Suprapubic skin (tissue), 4 donors: ENCODE results near the gene PPP2R5B. TPM values are rescaled to one million over a fixed set of nuclear protein-coding genes. Genes with fewer than 3 reads are reported as not detected.

Source experiments
- DNase-seq, 2 donors: peaks; one replicate each; pipeline ENCODE4 v3.0.0-alpha.2; 2019; ENCODE audit warnings: low spot score in 2 of 2
- H3K27ac ChIP-seq: fragments of 200-600 bp; sonication (generic); one replicate; pipeline ENCODE4 v1.5.1; 2019
- H3K27me3 ChIP-seq: fragments of 200-600 bp; sonication (generic); one replicate; pipeline ENCODE4 v1.5.1; 2019
- H3K36me3 ChIP-seq: fragments of 200-600 bp; sonication (generic); one replicate; pipeline ENCODE4 v1.5.1; 2019
- H3K4me1 ChIP-seq: fragments of 200-600 bp; sonication (generic); one replicate; pipeline ENCODE4 v1.5.1; 2019
- H3K4me3 ChIP-seq: fragments of 200-600 bp; sonication (generic); one replicate; pipeline ENCODE4 v1.5.1; 2019; ENCODE audit warnings: mild to moderate bottlenecking
- H3K9me3 ChIP-seq: fragments of 200-600 bp; sonication (generic); one replicate; pipeline ENCODE4 v1.5.1; 2019
- EP300 ChIP-seq: sonication (generic); formaldehyde crosslinking; IDR thresholded peaks from one replicate; pipeline ENCODE4 v1.6.1; 2017; ENCODE audit warnings: antibody characterized with exemption
- POLR2A ChIP-seq, 2 donors: fragments of 450-650 bp; IDR thresholded peaks; one replicate each; pipeline ENCODE4 v1.6.1; 2017; ENCODE audit warnings: antibody characterized with exemption in 2 of 2, mild to moderate bottlenecking in 2 of 2, moderate library complexity in 2 of 2
- POLR2AphosphoS5 ChIP-seq, 3 donors: sonication (generic); formaldehyde crosslinking; IDR thresholded peaks; one replicate each; pipeline ENCODE4 v1.6.1; 2017; ENCODE audit warnings: antibody characterized with exemption in 3 of 3
- WGBS: methylation state at CpG from one replicate; pipeline ENCODE4 v1.1.5; 2018; 5-methylcytosine and 5-hydroxymethylcytosine counted together
- total RNA-seq, 4 donors: library from RNA; depleted of rRNA; stranded (reverse); fragments of >200 nt; gene quantifications; one replicate each; pipeline ENCODE4 v1.1.0, GENCODE V29; 2016
- TF ChIP-seq, protein P1 (sequence below), 2 donors: fragments of 200-600 bp in 1 of 2; fragments of 450-650 bp in 1 of 2; sonication (generic) in 1 of 2; IDR thresholded peaks; one replicate each; pipeline ENCODE4 v1.5.1; 2016 to 2019; ENCODE audit warnings: antibody characterized with exemption in 2 of 2, mild to moderate bottlenecking in 1 of 2, moderate library complexity in 1 of 2

The PPP2R5B gene
- total RNA-seq, 4 donors from 2014 or later = 20.1 to 38.3 (median 27.3) TPM

DNA sequence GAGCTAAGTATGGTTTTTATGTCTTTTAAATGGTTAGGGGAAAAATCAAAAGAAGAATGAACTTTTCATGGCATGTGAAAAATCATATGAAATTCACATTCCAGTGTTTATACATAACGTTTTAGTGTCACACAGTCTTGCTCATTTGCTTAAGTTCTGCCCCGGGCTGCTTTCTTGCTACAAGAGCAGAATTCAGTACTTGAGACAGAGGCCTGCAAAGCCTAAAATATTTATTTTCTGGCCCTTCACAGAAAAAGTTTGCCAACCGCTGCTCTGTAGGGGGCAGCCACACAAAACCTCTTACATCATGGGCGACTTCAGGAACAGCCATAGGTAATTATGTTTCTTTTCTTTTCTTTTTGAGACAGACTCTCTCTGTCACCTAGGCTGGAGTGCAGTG is 6.5 kb upstream of the PPP2R5B start:
- Histone ChIP-seq H3K4me1 (peaks cover 34% of the 10 kb centered on the region), H3K27ac (peak overlapping the region; percentile 44), H3K4me3 (peak overlapping the region; percentile 93), H3K27me3 (no peaks in the 10 kb centered on the region), H3K36me3 (peaks cover 13% of the 10 kb centered on the region), H3K9me3 (no peaks in the 10 kb centered on the region)
- no peak for DNase-seq
- no peak for TF ChIP-seq POLR2AphosphoS5 (IDR thresholded peaks at IDR 0.05)
- TF ChIP-seq EP300 = no peak
- TF ChIP-seq POLR2A (IDR thresholded peaks at IDR 0.05) = no peak
- TF ChIP-seq, protein P1, sequence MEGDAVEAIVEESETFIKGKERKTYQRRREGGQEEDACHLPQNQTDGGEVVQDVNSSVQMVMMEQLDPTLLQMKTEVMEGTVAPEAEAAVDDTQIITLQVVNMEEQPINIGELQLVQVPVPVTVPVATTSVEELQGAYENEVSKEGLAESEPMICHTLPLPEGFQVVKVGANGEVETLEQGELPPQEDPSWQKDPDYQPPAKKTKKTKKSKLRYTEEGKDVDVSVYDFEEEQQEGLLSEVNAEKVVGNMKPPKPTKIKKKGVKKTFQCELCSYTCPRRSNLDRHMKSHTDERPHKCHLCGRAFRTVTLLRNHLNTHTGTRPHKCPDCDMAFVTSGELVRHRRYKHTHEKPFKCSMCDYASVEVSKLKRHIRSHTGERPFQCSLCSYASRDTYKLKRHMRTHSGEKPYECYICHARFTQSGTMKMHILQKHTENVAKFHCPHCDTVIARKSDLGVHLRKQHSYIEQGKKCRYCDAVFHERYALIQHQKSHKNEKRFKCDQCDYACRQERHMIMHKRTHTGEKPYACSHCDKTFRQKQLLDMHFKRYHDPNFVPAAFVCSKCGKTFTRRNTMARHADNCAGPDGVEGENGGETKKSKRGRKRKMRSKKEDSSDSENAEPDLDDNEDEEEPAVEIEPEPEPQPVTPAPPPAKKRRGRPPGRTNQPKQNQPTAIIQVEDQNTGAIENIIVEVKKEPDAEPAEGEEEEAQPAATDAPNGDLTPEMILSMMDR (IDR thresholded peaks at IDR 0.05) = no peak
- 21% methylated on average over 4 of the region's 4 CpGs for WGBS

DNA sequence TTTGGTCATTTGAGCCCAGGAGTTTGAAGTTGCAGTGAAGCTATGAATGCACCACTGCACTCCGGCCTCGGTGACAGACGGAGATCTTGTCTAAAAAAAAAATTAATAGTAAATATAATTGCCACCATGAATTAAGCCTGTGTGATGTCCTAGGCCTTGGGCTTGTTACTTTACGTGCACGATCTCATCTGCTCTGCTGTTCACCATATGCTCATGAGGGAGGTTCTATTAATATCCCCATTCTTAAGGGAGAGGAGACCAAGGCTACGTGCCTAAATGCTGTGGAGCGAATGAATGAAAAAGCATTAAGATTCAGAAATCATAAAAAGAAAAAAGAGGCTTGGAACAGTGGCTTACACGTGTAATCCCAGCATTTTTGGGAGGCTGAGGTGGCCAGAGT is 4.9 kb upstream of the PPP2R5B start:
- Histone ChIP-seq H3K9me3 (no peaks in the 10 kb centered on the region), H3K4me3 (no peak overlapping the region), H3K36me3 (no peaks in the 10 kb centered on the region), H3K27ac (no peak overlapping the region), H3K27me3 (no peaks in the 10 kb centered on the region), H3K4me1 (peaks cover 39% of the 10 kb centered on the region)
- 77% methylated on average over 8 of the region's 8 CpGs for WGBS
- no peak for DNase-seq
- TF ChIP-seq, protein P1 (IDR thresholded peaks at IDR 0.05) = no peak
- TF ChIP-seq POLR2AphosphoS5 (IDR thresholded peaks at IDR 0.05) (no peak), POLR2A (IDR thresholded peaks at IDR 0.05) (no peak), EP300 (no peak)

DNA sequence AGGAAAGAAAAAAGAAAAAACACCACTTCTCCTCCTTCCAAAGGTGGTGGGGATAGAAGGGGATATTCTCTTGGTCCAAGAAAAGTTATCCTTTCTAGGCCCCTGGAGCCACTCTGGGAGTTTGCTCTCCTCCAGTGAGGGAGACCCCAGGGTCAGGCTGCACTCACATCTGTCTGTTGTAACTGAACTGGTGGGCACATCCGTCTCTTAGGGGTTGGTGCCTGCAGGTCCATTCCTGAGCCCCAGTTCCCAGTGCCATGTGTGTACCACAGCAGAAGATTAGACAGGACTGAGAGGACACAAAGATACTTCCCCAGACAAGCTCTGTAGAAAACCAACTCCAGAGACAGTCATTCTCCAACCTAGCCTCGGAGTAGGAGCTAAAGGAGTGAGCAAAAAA is 4.4 kb upstream of the PPP2R5B start:
- Histone ChIP-seq H3K4me1 (peaks cover 40% of the 10 kb centered on the region), H3K9me3 (no peaks in the 10 kb centered on the region), H3K27ac (no peak overlapping the region), H3K4me3 (no peak overlapping the region), H3K27me3 (no peaks in the 10 kb centered on the region), H3K36me3 (no peaks in the 10 kb centered on the region)
- 90% methylated on average over 2 of the region's 2 CpGs for WGBS
- TF ChIP-seq EP300 = no peak
- TF ChIP-seq, protein P1 (IDR thresholded peaks at IDR 0.05) = no peak
- TF ChIP-seq POLR2AphosphoS5 (IDR thresholded peaks at IDR 0.05) = no peak
- TF ChIP-seq POLR2A (IDR thresholded peaks at IDR 0.05) = no peak
- no peak for DNase-seq

DNA sequence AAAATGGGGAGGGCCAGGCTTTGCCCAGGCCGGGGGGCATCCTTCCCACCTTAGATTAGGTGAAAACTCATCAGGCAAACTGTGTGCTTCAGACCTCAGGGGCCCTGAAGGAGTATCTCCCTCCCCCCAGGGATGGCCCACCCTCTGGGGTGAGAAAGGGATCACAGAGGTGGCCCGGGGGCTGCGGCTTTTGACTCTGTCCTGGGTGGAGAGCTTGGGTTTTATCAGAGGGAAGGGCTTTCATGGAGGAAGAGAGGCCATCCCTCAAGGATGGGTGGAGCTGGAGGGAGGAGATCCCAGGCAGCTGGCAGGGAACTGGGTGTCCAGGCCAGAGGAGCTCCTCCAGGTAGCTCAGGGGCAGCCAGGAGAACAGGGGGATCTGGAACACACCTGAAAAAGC is 3.1 kb upstream of the PPP2R5B start:
- no peak overlapping the region for H3K27ac ChIP-seq
- no peaks in the 10 kb centered on the region for H3K27me3 ChIP-seq
- 100% methylated on average over 2 of the region's 3 CpGs for WGBS

DNA sequence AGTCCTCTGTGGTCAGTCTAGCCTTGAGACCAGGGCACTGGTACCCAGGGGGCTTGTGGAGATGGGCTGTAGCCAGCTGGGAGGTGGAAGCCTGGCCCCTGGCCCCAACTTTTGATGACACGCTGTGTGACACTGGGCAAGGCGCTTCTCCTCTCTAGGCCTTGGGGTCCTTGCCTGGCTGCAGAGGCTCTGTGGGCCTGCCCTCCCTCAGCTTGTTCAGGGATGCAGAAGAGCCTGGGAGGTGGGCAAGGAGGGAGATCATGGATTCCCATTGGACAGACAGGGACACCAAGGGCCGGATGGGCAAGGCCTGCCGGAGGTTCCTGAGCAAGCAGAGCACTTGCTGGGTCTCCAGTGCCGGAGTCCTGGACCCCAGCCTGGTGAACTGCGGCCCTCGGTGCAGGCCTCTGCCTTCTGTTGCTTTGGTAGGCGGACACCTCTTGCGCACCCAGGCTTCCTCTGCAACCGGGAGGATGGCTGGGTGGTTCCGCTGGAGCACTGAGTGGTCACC is 1.3 kb upstream of the PPP2R5B start:
- Histone ChIP-seq H3K27ac (no peak overlapping the region), H3K9me3 (no peaks in the 10 kb centered on the region), H3K4me1 (peaks cover 29% of the 10 kb centered on the region), H3K4me3 (no peak overlapping the region), H3K27me3 (no peaks in the 10 kb centered on the region), H3K36me3 (peaks cover 3% of the 10 kb centered on the region)
- peak in 1 of 2 donors; percentile 77 for DNase-seq
- TF ChIP-seq POLR2A (IDR thresholded peaks at IDR 0.05) (no peak), POLR2AphosphoS5 (IDR thresholded peaks at IDR 0.05) (no peak), EP300 (no peak)
- TF ChIP-seq, protein P1 (IDR thresholded peaks at IDR 0.05) = no peak
- 86% methylated on average over 7 of the region's 11 CpGs for WGBS

More for the DNA sequence above, 3.1 kb upstream of the PPP2R5B start:
- Histone ChIP-seq H3K4me3 (no peak overlapping the region), H3K9me3 (no peaks in the 10 kb centered on the region), H3K4me1 (peaks cover 38% of the 10 kb centered on the region), H3K36me3 (no peaks in the 10 kb centered on the region)
- TF ChIP-seq, protein P1 (IDR thresholded peaks at IDR 0.05) = no peak
- no peak for TF ChIP-seq EP300
- TF ChIP-seq POLR2AphosphoS5 (IDR thresholded peaks at IDR 0.05) = no peak
- no peak for TF ChIP-seq POLR2A (IDR thresholded peaks at IDR 0.05)
- peak in 1 of 2 donors; percentile 59 for DNase-seq
